ENCODE data around the gene PAFAH1B2. TPM values are rescaled to one million over a fixed set of nuclear protein-coding genes. Genes with fewer than 3 reads are reported as not detected.

PAFAH1B2 gene
- total RNA-seq, 1 experiment from 2014 or later, result 154 TPM

- TF ChIP-seq JUND (IDR thresholded peaks at IDR 0.05) (no peak), ZFX (IDR thresholded peaks at IDR 0.05) (no peak), REST (IDR thresholded peaks at IDR 0.05; ENCODE audit: low read depth) (no peak), ELF1 (IDR thresholded peaks at IDR 0.05; ENCODE audit: borderline replicate concordance, low read depth) (no peak), SIN3A (IDR thresholded peaks at IDR 0.05; ENCODE audit: low read depth) (no peak), FOSL1 (IDR thresholded peaks at IDR 0.05; ENCODE audit: low read depth) (no peak), SRF (IDR thresholded peaks at IDR 0.05; ENCODE audit: low read depth) (no peak), YY1 (IDR thresholded peaks at IDR 0.05; ENCODE audit: extremely low read depth, insufficient replicate concordance, low read depth, low read length) (no peak), POLR2AphosphoS5 (IDR thresholded peaks at IDR 0.05; ENCODE audit: low read depth, low read length) (no peak), CEBPB (IDR thresholded peaks at IDR 0.05; ENCODE audit: low read depth) (no peak), POLR2A (IDR thresholded peaks at IDR 0.05; ENCODE audit: borderline replicate concordance, extremely low read depth, insufficient read depth, insufficient read length) (no peak), EZH2 (IDR thresholded peaks at IDR 0.05) (no peak), ATF3 (IDR thresholded peaks at IDR 0.05) (no peak), CTCF (IDR thresholded peaks at IDR 0.05 in 2 of 3, conservative IDR thresholded peaks at IDR 0.05 in 1 of 3; ENCODE audit: borderline replicate concordance in 1 of 3, insufficient read depth in 1 of 3, low read depth in 2 of 3, low read length in 2 of 3) (no peak), ZBTB33 (IDR thresholded peaks at IDR 0.05; ENCODE audit: extremely low read depth, insufficient replicate concordance, low read length) (no peak)
- Histone ChIP-seq H3K79me2 (ENCODE audit: insufficient read depth, low read length) (no peaks in the 10 kb centered on the region), H3K9me2 (ENCODE audit: insufficient read depth) (no peaks in the 10 kb centered on the region), H3K36me3 (ENCODE audit: control insufficient read depth in 1 of 2, insufficient read depth in 2 of 2, low read length in 2 of 2) (peaks cover 3 to 7% of the 10 kb centered on the region in 2 experiments; a peak in 1 of 4 replicates), H3K9ac (ENCODE audit: low read length) (no peak overlapping the region), H4K20me1 (ENCODE audit: insufficient read depth) (no peaks in the 10 kb centered on the region), H3K4me3 (replicated peaks in 1 of 2; ENCODE audit: low read depth in 1 of 2, low read length in 2 of 2) (no peak overlapping the region), H3K4me2 (ENCODE audit: low read length) (no peak overlapping the region), H2AFZ (ENCODE audit: low read depth, low read length, poor library complexity, severe bottlenecking) (no peak overlapping the region), H3K27ac (ENCODE audit: low read depth, low read length) (no peak overlapping the region), H3K9me3 (ENCODE audit: control insufficient read depth in 1 of 2, insufficient read depth in 1 of 2, low read depth in 1 of 2, low read length in 2 of 2) (no peaks in the 10 kb centered on the region), H3K4me1 (ENCODE audit: control insufficient read depth in 1 of 2, insufficient read depth in 2 of 2, low read length in 2 of 2) (peaks cover 0 to under 1% of the 10 kb centered on the region in 2 experiments; a peak in 1 of 4 replicates), H3K27me3 (ENCODE audit: insufficient read depth, low read length) (no peaks in the 10 kb centered on the region)
- ChIA-PET RAD21 (ENCODE audit: low non-redundant PET in 1 of 2, low total read pairs in 2 of 2, uncharacterized antibody in 2 of 2, unreplicated experiment in 2 of 2) (no interaction called here), POLR2A (no interaction called here), CTCF (interaction anchor here (0.6 kb wide), 1 partner anchor 53 kb away, joined by 4 read pairs; no protein-coding TSS in a partner anchor)
- no TSS peak for BruUV-seq (replicated peaks)
- no peak for ATAC-seq
- no peak for DNase-seq (ENCODE audit: low read depth, low spot score)
- intact Hi-C loops (cut with micrococcal nuclease), result no loop called here
These were observed 48.4 kb downstream of the PAFAH1B2 start for GRCh38 chr11:117192401-117192875.

Measured in HCT116 (cell line).